GM18505 (cell line): ENCODE measurements around the gene NCAN.
"Not testable (repeated sequence)": the region's sequence is repeated elsewhere in the genome, so short reads cannot be mapped to it uniquely, and the experiment has no call there.

Source experiments
- ATAC-seq: cut with Tn5 transposase; IDR thresholded peaks from one replicate; pipeline ENCODE4 v1.9.1; 2021; ENCODE audit not compliant: unreplicated experiment
- POLR2A ChIP-seq: IDR thresholded peaks from 4 replicates; pipeline ENCODE4 v1.6.1; 2011; ENCODE audit warnings: borderline replicate concordance; ENCODE audit not compliant: insufficient read depth, insufficient read length; ENCODE audit errors: extremely low read depth

The NCAN gene

DNA sequence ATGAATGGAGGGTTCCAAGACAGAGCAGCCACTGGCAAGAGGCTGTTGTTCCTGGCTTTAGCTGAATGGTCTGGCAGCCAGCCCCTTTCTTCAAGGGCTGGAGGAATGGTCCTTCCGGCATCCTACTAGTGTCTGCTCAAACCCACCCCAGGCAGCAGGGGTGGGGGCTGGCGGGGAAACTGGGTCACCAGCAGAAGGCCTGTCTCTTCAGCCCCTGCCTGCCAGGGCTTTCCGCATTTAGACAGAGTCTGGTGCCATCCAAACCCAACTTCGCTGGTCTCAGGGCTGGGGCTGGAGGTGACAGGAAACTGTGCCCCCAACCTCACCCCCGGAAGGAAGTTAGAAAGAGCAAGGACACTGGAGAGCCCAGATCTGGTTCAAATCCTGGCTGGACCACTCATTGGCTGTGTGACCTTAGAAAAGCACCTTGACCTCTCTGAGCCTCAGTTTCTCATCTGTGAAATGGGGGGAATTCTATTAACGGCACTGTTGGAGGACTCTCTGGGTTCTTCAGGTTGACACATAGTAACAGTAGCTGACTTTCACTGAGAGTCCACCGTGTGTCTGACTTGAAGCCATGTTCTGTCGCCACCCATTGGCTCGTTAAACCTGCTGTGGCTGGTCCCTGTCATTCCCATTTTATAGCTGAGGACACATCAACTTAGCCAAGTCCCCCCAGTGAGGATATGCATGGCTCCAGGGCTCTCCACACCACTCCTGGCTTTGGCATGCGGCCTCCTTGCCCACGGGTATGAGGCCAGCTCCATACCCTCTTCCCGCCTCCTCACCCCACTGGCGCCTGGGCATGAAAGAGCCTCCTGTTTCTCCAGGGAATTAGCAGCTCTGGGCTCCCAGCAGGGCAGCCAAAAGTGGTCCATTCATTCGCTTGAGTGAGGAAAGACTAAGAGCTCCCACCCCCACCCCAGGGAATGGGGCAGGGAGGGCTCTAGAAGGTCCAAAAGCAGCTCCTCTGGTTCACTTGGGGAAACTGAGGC, 6.0 kb upstream of the NCAN start:
- no peak for TF ChIP-seq POLR2A
- ATAC-seq, result no peak

DNA sequence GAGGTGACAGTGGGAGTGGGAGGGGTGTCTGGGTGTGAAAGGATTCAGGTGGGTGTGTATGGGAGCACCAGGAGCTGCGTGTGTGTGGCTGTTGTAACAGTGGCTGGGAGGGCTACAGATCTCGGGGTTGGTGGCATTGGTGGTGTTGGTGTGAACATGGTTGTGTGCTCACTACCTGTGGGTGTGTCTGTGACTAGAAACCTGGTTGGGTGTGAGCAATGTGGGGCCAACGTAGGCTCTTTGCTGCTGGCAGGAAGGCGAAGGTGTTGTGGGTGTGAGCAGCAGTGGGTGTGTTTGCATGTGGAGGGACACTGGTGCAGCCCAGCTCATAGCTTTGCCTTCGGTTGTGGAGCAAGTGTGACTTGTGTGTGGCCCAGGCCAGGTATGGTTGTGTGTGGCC, 4.8 kb upstream of the NCAN start:
- no peak for TF ChIP-seq POLR2A
- no peak for ATAC-seq

DNA sequence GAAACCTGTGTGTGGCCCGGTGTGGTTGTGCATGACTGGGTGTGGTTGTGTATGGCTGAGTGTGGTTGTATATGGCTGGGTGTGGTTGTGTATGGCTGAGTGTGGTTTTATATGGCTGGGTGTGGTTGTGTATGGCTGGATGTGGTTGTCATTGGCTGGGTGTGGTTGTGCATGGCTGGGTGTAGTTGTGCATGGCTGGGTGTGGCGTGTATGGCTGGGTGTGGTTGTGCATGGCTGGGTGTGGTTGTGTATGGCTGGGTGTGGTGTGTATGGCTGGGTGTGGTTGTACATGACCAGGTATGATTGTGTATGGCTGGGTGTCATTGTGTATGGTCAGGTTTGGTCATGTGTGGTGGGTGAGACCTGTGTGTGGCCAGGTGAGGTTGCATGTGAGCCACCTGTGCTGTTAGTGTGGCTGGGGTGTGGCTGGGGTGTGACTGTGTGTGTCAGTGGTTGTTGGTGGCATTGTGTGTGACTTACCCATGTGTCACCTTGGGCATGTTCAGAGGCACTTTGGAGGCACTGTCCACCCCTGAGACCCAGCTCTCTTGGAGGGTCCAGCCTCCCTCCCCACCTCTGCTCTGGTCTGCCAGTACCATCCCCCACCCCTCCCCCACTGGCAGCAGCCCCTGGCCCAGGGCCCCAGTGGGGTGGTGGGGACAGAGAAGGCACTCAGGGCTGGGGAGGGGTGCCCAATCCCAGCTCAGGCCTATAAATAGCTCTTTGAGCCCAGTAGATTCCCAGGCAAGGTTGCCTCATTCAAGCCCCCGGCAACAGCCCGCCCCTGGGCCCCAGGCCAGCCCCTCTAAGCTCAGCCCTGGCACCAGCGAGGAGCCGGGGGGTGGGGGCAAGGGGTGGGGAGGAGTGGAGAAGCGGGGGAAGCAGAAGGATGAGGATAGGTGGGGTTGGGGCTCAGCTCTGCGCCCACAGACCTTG, 3.9 kb upstream of the NCAN start:
- no peak for TF ChIP-seq POLR2A
- ATAC-seq, result no peak

DNA sequence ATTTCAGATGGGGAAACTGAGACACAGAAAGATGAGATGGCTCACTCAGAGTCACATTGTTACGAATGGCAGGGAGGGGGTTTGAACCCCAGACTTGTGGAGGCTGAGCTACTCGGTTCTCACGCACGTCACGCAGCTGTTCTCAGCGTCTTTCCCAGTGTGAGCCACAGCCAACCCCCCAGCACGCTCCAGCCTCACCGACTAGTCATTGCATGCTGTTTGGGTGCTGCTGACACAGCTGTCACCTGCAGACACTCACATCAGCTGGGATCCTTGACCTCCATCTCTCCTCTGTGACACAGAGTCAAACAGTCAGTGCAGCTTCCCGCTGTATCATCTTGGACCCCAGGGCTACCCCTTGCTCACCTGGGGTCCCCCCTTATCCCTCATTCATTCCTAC, 2.4 kb upstream of the NCAN start:
- ATAC-seq, result no peak
- TF ChIP-seq POLR2A, result no peak

DNA sequence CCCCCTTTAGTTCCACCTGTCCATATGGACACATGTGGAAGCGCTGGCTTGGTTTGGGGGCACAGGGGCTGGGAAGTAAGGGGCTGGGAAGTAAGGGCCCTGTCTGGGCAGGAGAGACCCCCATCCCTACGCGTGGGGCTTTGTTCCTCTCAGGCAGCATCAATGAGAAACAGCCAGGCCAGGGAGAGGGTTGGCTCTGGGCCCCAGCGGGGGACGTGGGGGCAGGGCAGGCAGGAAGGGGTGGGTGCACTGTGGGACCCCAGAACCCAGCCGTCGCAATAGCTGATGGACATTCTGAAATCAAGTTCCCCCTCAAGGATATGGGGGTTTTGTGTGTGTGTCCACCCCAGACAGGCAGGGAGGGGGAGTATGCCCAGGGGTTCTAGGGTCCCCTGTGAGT, 1.2 kb downstream of the NCAN start:
- no peak for TF ChIP-seq POLR2A
- no peak for ATAC-seq

DNA sequence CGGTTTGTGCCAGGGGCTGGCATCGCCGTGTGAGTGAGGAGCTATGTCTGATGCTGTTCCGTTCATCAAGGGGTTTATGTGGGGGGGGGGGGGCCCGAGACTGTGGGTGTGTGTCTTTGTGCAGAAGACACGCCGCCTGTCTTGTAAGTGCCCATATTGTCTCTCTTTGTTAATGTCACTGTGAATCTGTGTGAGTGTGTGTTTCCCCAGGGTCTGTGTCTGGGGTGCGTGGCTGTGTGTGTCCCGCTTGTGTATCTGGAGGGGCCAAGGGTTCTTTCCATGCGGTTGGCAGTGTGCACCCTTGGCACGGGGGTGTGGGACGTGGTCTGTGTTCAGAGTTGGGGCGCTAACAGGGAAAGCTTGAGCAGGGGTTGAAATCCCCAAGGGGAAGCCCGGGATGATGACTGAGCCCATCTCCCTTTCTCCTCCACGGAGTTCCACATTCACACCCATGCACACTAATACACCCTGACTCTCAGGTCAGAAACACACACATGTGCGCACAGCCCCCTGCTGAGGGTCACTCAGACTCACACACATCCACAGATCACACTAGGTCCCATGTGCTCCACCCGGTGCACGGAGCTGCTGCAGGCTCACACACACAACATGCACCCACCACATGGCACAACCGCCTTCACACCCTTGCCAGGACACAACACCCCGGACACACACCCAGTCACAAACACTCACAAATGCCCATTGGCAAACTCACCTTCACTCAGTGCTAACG, 1.8 kb downstream of the NCAN start:
- TF ChIP-seq POLR2A, result no peak
- no peak for ATAC-seq

DNA sequence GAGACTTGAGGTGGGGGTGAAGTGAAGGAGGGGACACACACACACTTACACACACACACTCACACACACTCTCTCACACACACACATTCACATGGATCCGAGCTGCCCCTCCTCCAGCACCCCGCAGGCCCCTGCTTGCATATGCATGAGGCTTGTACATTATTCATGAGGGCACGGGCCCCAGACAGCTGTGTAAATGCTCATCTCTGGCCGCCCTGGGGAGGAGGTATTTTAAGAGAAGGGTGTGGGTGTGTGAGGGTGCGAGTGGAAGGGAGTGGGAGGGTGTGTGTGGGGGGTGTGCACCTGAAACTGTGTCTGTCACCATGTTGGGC, 2.4 kb downstream of the NCAN start:
- no peak for TF ChIP-seq POLR2A
- ATAC-seq, result no peak

DNA sequence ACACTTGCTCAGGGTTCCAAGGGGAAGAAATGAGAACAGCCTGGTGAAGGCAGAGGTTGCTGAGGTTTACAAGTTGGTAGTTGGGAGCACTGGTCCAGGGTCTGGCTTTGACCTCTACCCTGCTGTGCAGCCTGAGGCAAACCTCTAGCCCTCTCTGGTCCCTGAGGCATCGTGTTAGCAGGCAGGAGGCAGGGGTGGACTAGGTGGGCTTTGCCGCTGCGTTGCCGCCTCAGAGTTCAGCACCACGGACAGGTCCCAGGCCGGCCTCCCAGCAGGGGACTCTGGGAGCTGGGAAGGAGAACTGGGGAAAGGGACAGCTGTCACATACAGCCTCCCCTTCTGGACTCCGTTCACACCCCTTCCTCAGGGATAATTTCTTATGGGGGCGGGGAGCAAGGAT, 3.1 kb downstream of the NCAN start:
- ATAC-seq, result no peak
- TF ChIP-seq POLR2A, result no peak

DNA sequence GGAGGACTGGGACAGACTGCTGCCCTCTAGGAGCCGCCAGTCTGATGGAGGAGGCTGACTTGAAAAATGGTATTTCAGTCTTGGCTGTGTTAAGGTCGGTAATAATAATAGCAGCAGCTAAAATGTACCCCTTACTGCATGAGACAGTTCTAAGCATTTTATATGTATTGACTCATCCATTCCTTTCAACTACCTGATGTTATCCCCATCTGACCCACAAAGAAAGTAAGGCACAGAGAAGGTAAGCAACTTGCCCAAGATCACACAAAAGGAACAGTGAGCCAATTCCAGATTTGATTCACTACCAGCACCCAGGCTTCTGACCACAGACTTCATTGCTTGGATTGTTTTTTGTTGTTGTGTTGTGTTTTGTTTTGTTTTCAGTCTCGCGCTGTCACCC, 4.0 kb downstream of the NCAN start:
- ATAC-seq, result no peak
- TF ChIP-seq POLR2A, result no peak

DNA sequence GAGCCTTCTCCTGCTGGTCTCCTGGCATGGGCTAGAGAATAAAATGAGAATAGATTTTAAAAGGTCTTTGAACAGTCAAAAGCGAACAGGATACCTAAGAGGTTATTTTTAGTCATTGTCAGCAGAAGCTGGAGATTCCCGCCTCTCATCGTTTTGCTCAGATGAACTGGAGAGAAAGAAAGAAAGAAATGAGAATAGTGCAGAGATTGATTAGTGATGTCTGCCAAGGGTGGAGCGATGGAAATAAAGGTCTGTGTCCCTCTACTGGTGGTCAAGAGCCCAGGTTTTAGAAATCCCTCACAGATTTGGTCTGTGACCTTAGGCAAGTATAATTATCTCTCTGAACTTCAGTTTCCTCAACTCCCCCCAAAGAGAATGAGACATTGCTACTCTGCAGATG, 5.3 kb downstream of the NCAN start:
- no peak for TF ChIP-seq POLR2A
- ATAC-seq, result no peak

DNA sequence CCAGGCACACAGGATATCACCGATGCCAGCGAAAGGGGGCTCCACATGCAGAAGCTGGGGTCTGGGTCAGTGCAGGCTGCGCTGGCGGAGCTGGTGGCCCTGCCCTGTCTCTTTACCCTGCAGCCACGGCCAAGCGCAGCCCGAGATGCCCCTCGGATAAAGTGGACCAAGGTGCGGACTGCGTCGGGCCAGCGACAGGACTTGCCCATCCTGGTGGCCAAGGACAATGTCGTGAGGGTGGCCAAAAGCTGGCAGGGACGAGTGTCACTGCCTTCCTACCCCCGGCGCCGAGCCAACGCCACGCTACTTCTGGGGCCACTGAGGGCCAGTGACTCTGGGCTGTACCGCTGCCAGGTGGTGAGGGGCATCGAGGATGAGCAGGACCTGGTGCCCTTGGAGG, 7.2 kb downstream of the NCAN start:
- no peak for TF ChIP-seq POLR2A
- no peak for ATAC-seq

DNA sequence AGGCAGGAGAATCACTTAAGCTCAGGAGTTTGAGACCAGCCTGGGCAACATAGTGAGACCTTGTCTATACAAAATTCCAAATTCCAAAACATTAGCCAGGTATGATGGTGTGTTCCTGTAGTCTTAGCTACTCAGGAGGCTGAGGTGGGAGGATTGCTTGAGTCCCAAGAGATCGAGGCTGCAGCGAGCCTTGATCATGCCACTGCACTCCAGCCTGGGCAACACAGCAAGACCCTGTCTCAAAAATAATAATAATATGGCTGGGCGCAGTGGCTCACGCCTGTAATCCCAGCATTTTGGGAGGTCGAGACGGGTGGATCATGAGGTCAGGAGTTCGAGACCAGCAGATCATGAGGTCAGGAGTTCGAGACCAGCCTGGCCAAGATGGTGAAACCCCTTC, 9.2 kb downstream of the NCAN start:
- ATAC-seq, result not testable (repeated sequence)

DNA sequence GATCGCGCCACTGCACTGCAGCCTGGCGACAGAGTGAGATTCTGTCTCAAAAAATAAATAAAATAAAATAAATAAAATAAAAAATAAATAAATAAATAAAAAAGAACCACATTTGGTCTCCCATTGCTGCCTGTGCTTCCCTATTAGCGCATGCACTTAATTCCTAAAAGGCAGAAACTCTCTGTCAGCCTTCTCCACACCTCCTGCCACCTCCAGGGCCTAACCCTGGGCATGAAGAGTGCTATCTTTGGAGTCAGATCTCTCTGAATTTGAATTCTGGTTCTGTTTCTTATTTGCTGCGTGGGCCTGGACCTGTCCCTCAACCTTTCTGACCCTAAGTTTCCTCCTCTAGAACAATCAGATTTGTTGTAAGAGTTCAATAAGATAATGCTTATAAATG, 11.3 kb downstream of the NCAN start:
- no peak for ATAC-seq
- no peak for TF ChIP-seq POLR2A
